CD14-positive monocyte (primary cell): ENCODE results near the gene TARP.
A peak's percentile ranks its signal among the peaks of the same experiment; 100 is the strongest.

Source experiments
- DNase-seq, 3 donors: peaks; one replicate each; pipeline ENCODE4 v3.0.0-alpha.2; 2011 to 2022
- H2AFZ ChIP-seq: 2 replicates; pipeline ENCODE4 v1.6.0; 2012; ENCODE audit warnings: mild to moderate bottlenecking, low read depth, low read length, inconsistent platforms; ENCODE audit not compliant: insufficient read depth, poor library complexity, severe bottlenecking
- H3K27ac ChIP-seq, 2 donors: 1 replicate in 1 of 2; 2 replicates in 1 of 2; pipeline ENCODE4 v1.5.1; 2012 to 2013; ENCODE audit warnings: low read length in 2 of 2, control low read depth in 1 of 2, inconsistent platforms in 1 of 2, low read depth in 1 of 2, mild to moderate bottlenecking in 1 of 2
- H3K27me3 ChIP-seq, 2 donors: one replicate each; pipeline versions ENCODE4 v1.6.0 to v1.6.1; 2011 to 2013; ENCODE audit warnings: low read length in 2 of 2; ENCODE audit not compliant: control insufficient read depth in 2 of 2, insufficient read depth in 2 of 2
- H3K36me3 ChIP-seq, 2 donors: replicated peaks in 1 of 2; 1 replicate in 1 of 2; 2 replicates in 1 of 2; pipeline versions ENCODE4 v1.5.1 to v1.6.1; 2012 to 2013; ENCODE audit warnings: low read length in 2 of 2, control low read depth in 1 of 2, inconsistent platforms in 1 of 2, mild to moderate bottlenecking in 1 of 2; ENCODE audit not compliant: insufficient read depth in 2 of 2, control insufficient read depth in 1 of 2
- H3K4me1 ChIP-seq, 2 donors: 1 replicate in 1 of 2; 2 replicates in 1 of 2; pipeline versions ENCODE4 v1.5.1 to v1.6.1; 2012 to 2013; ENCODE audit warnings: low read length in 2 of 2, control low read depth in 1 of 2, inconsistent platforms in 1 of 2, mild to moderate bottlenecking in 1 of 2, moderate library complexity in 1 of 2; ENCODE audit not compliant: insufficient read depth in 2 of 2, control insufficient read depth in 1 of 2
- H3K4me2 ChIP-seq: replicated peaks from 2 replicates; pipeline ENCODE3; 2012; ENCODE audit warnings: low read length, moderate library complexity, mild to moderate bottlenecking; ENCODE audit not compliant: poor library complexity, severe bottlenecking; ENCODE audit errors: extremely low read depth
- H3K4me3 ChIP-seq, 3 experiments: fragments of 200-600 bp in 1 of 3; sonication (generic) in 1 of 3; replicated peaks in 1 of 3; 1 replicate in 2 of 3; 2 replicates in 1 of 3; pipeline ENCODE4 v1.5.1; 2011 to 2013; ENCODE audit warnings: low read length in 3 of 3, mild to moderate bottlenecking in 3 of 3, control low read depth in 2 of 3, low read depth in 2 of 3, inconsistent platforms in 1 of 3, moderate library complexity in 1 of 3
- H3K79me2 ChIP-seq: 2 replicates; pipeline ENCODE4 v1.6.0; 2012; ENCODE audit warnings: mild to moderate bottlenecking, control low read depth, inconsistent platforms, low read length, moderate library complexity; ENCODE audit not compliant: insufficient read depth
- H3K9ac ChIP-seq: 2 replicates; pipeline ENCODE4 v1.6.0; 2017; ENCODE audit warnings: low read length, mild to moderate bottlenecking; ENCODE audit not compliant: insufficient read depth, poor library complexity, severe bottlenecking
- H3K9me3 ChIP-seq, 2 donors: replicated peaks in 1 of 2; 1 replicate in 1 of 2; 2 replicates in 1 of 2; pipeline versions ENCODE4 v1.5.1 to v1.6.1; 2012 to 2013; ENCODE audit warnings: low read length in 2 of 2, control low read depth in 1 of 2; ENCODE audit not compliant: control insufficient read depth in 1 of 2, insufficient read depth in 1 of 2
- H4K20me1 ChIP-seq: 2 replicates; pipeline ENCODE4 v1.6.0; 2012; ENCODE audit warnings: mild to moderate bottlenecking, low read length, control low read depth, moderate library complexity; ENCODE audit not compliant: insufficient read depth
- H3K27ac Mint-ChIP-seq, 7 donors: one replicate each; pipeline ENCODE4 v1.8.0; 2020; ENCODE audit warnings: mild to moderate bottlenecking in 7 of 7, mixed read lengths in 7 of 7, moderate library complexity in 6 of 7, inconsistent platforms in 2 of 7
- H3K27me3 Mint-ChIP-seq, 3 donors: one replicate each; pipeline ENCODE4 v1.8.0; 2021 to 2022; ENCODE audit warnings: low read depth in 3 of 3, mild to moderate bottlenecking in 3 of 3, mixed read lengths in 3 of 3, moderate library complexity in 3 of 3, inconsistent platforms in 1 of 3
- H3K36me3 Mint-ChIP-seq, 2 donors: one replicate each; pipeline ENCODE4 v1.8.0; 2020; ENCODE audit warnings: mixed read lengths in 2 of 2, inconsistent platforms in 1 of 2, mild to moderate bottlenecking in 1 of 2
- H3K4me1 Mint-ChIP-seq: one replicate; pipeline ENCODE4 v1.8.0; 2020; ENCODE audit warnings: mild to moderate bottlenecking, mixed read lengths
- H3K4me3 Mint-ChIP-seq, 2 donors: one replicate each; pipeline ENCODE4 v1.8.0; 2020; ENCODE audit warnings: mild to moderate bottlenecking in 2 of 2, mixed read lengths in 2 of 2, moderate library complexity in 1 of 2
- H3K9me3 Mint-ChIP-seq, 7 donors: one replicate each; pipeline ENCODE4 v1.8.0; 2020 to 2022; ENCODE audit warnings: mixed read lengths in 7 of 7, mild to moderate bottlenecking in 6 of 7, moderate library complexity in 6 of 7, inconsistent platforms in 2 of 7
- WGBS: methylation state at CpG from one replicate; pipeline ENCODE4 v1.1.5; 2013; ENCODE audit warnings: missing lambda C conversion rate; ENCODE audit not compliant: insufficient coverage; 5-methylcytosine and 5-hydroxymethylcytosine counted together
- intact Hi-C, 2 donors: fragments of 100-400 bp; cut with micrococcal nuclease; formaldehyde crosslinking; loops; one replicate each; pipeline versions ENCODE4 v1.15.0 to v1.15.1; 2023
- TF ChIP-seq, protein P1 (sequence below): fragments of 200-600 bp; IDR thresholded peaks from one replicate; pipeline ENCODE4 v1.8.0; 2022; ENCODE audit warnings: antibody characterized with exemption, mild to moderate bottlenecking

Gene TARP

DNA sequence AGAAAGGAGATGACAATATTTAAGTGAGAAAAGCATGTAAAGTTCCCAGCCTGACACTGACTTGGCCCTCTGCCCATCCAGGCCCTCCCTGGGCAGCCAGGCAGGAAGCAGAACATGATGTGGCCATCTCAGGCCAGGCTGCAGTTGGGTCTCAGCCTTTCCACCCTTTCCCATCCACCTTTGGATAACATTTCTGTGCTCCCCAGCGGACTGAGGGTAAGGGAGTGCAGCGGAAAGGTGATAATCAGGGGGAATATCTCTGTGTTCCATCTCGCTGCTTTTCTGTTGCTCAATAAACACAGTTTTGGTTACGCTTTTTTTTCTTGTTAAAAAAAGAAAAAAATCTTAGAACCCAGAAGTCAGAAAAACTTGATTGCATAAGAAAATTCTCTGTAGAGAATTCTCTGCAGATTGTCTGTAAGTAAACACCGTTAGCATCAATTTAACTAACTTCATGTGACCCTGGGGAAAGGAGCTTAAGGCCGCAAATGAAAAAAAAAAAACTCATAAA lies 37.2 kb upstream of the TARP start:
- 0% methylated on average over 2 of the region's 6 CpGs for WGBS
- H3K9me3 ChIP-seq = peaks cover 0 to 4% of the 10 kb centered on the region in 2 donors
- no peaks in the 10 kb centered on the region for H4K20me1 ChIP-seq
- intact Hi-C loops = no loop called here
- peak overlapping the region; percentile 80 to 93 for H3K4me3 Mint-ChIP-seq
- TF ChIP-seq, protein P1, sequence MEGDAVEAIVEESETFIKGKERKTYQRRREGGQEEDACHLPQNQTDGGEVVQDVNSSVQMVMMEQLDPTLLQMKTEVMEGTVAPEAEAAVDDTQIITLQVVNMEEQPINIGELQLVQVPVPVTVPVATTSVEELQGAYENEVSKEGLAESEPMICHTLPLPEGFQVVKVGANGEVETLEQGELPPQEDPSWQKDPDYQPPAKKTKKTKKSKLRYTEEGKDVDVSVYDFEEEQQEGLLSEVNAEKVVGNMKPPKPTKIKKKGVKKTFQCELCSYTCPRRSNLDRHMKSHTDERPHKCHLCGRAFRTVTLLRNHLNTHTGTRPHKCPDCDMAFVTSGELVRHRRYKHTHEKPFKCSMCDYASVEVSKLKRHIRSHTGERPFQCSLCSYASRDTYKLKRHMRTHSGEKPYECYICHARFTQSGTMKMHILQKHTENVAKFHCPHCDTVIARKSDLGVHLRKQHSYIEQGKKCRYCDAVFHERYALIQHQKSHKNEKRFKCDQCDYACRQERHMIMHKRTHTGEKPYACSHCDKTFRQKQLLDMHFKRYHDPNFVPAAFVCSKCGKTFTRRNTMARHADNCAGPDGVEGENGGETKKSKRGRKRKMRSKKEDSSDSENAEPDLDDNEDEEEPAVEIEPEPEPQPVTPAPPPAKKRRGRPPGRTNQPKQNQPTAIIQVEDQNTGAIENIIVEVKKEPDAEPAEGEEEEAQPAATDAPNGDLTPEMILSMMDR = no peak
- H3K36me3 Mint-ChIP-seq = peaks cover 0 to 4% of the 10 kb centered on the region in 2 donors
- H3K27ac Mint-ChIP-seq = peak overlapping the region; percentile 84 to 93 (median 86)
- H3K4me3 ChIP-seq = peak overlapping the region; percentile 64 to 78 (median 72)
- peak; percentile 53 to 71 (median 62) for DNase-seq
- H3K79me2 ChIP-seq = peaks cover 8% of the 10 kb centered on the region
- peak overlapping the region; percentile 77 to 85 for H3K27ac ChIP-seq
- peaks cover 0 to 6% (median 4%) of the 10 kb centered on the region in 7 donors for H3K9me3 Mint-ChIP-seq
- no peaks in the 10 kb centered on the region for H3K27me3 ChIP-seq
- no peaks in the 10 kb centered on the region for H3K36me3 ChIP-seq
- H3K4me1 Mint-ChIP-seq = peaks cover 59% of the 10 kb centered on the region
- H3K4me2 ChIP-seq = peak overlapping the region; percentile 82
- peaks cover 0 to 2% (median 0%) of the 10 kb centered on the region in 3 donors for H3K27me3 Mint-ChIP-seq
- H3K4me1 ChIP-seq = peaks cover 41 to 61% of the 10 kb centered on the region in 2 donors
- peak overlapping the region; percentile 97 for H2AFZ ChIP-seq
- peak overlapping the region; percentile 76 for H3K9ac ChIP-seq

DNA sequence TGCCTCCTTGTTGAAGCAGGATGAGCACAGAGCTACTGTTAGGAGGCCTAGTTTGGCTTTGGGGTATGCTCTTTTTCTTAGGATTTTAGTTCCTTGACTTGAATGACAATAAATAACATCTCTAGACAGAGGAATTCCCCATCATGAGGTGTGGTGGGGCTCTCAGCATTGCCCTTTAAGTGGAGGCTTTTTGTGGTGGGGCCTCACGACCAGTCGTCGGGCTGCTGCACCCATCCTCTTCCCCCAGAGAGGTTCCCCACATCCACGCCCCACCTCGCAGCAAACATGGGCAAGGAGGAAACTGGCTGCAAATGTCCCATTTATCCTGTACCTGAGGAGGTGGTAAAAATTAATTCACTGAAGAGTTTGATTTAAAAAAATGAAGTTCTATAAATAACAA lies 36.1 kb upstream of the TARP start:
- no CpG with 5 or more reads among the region's 5 CpGs for WGBS
- peaks cover 0 to 2% (median 0%) of the 10 kb centered on the region in 3 donors for H3K27me3 Mint-ChIP-seq
- H3K4me3 Mint-ChIP-seq = no peak overlapping the region
- intact Hi-C loops = no loop called here
- no peak overlapping the region for H3K4me3 ChIP-seq
- no peak overlapping the region for H3K4me2 ChIP-seq
- peaks cover 0 to 4% of the 10 kb centered on the region in 2 donors for H3K9me3 ChIP-seq
- H3K79me2 ChIP-seq = peaks cover 7% of the 10 kb centered on the region
- H3K36me3 ChIP-seq = no peaks in the 10 kb centered on the region
- peaks cover 0 to 4% of the 10 kb centered on the region in 2 donors for H3K36me3 Mint-ChIP-seq
- peak overlapping the region; percentile 12 for H2AFZ ChIP-seq
- TF ChIP-seq, protein P1 = no peak
- peak overlapping the region in 4 of 7 donors; percentile 3 to 78 (median 34) for H3K27ac Mint-ChIP-seq
- no peaks in the 10 kb centered on the region for H4K20me1 ChIP-seq
- H3K27ac ChIP-seq = no peak overlapping the region
- peaks cover 41 to 61% of the 10 kb centered on the region in 2 donors for H3K4me1 ChIP-seq
- peaks cover 0 to 6% (median 4%) of the 10 kb centered on the region in 7 donors for H3K9me3 Mint-ChIP-seq
- H3K9ac ChIP-seq = no peak overlapping the region
- H3K27me3 ChIP-seq = no peaks in the 10 kb centered on the region
- DNase-seq = no peak
- peaks cover 59% of the 10 kb centered on the region for H3K4me1 Mint-ChIP-seq
